K562 (cell line): ENCODE data around the gene MAD1L1. TPM values are rescaled to one million over a fixed set of nuclear protein-coding genes. Genes with fewer than 3 reads are reported as not detected.

ENCODE experiments used
- ATAC-seq: fragments of 200-7000 bp; cut with Tn5 transposase; 3 replicates; pipeline ENCODE4 v1.9.1; 2020; ENCODE audit warnings: moderate library complexity
- BruUV-seq: library from RNA; stranded (reverse); fragments of 400-500 nt; replicated peaks from 2 replicates; lab custom pipeline; 2021; lab: Mats Ljungman, UMichigan
- CTCF ChIA-PET: fragments of 300-600 bp; formaldehyde crosslinking; extraction: SDS; loops from one replicate; lab custom pipeline; 2021; ENCODE audit warnings: low intra/inter-chr PET ratio; lab: Yijun Ruan, JAX
- POLR2A ChIA-PET: fragments of 300-600, 350-650 bp; sonication (Branson Sonifier 250); formaldehyde crosslinking; extraction: SDS; loops from one replicate; lab custom pipeline; 2021; ENCODE audit warnings: antibody characterized with exemption, inconsistent platforms; lab: Yijun Ruan, JAX
- DNase-seq, 4 experiments: peaks; one replicate each; pipeline versions ENCODE4 v3.0.0 to v3.0.0-alpha.2; 2011 to 2018; ENCODE audit warnings: low spot score in 3 of 4, mixed read lengths in 3 of 4; ENCODE audit errors: extremely low read depth in 1 of 4
- FAIRE-seq: peaks from 2 replicates; lab custom pipeline; 2011; peaks lifted over from hg19 to GRCh38; lab: Jason Lieb, UNC
- H2AFZ ChIP-seq: 2 replicates; pipeline ENCODE4 v1.6.0; 2011; ENCODE audit warnings: low read depth, low read length, control low read depth, inconsistent platforms
- H3K27ac ChIP-seq: fragments of 200-600 bp; 3 replicates; pipeline ENCODE4 v1.8.0; 2011; ENCODE audit warnings: low read depth, mild to moderate bottlenecking, control low read depth, inconsistent platforms, low read length, moderate library complexity, mixed read lengths; ENCODE audit errors: extremely low read depth
- H3K27me3 ChIP-seq, 2 experiments: fragments of 300-600 bp in 1 of 2; 2 replicates in 1 of 2; 3 replicates in 1 of 2; pipeline versions ENCODE4 v1.6.0 to v1.8.0; 2011; ENCODE audit warnings: inconsistent platforms in 2 of 2, low read length in 2 of 2, mild to moderate bottlenecking in 1 of 2, mixed read lengths in 1 of 2, moderate library complexity in 1 of 2; ENCODE audit not compliant: control insufficient read depth in 2 of 2, insufficient read depth in 2 of 2
- H3K36me3 ChIP-seq: fragments of 300-600 bp; 3 replicates; pipeline ENCODE4 v1.8.0; 2011; ENCODE audit warnings: mild to moderate bottlenecking, low read length, inconsistent platforms; ENCODE audit not compliant: control insufficient read depth, insufficient read depth
- H3K4me1 ChIP-seq, 2 experiments: fragments of 200-600 bp in 1 of 2; replicated peaks in 1 of 2; 2 replicates in 1 of 2; 3 replicates in 1 of 2; pipeline versions ENCODE4 v1.5.1 to v1.8.0; 2011; ENCODE audit warnings: inconsistent platforms in 2 of 2, low read length in 2 of 2, mild to moderate bottlenecking in 1 of 2, mixed read lengths in 1 of 2, moderate library complexity in 1 of 2; ENCODE audit not compliant: control insufficient read depth in 2 of 2, insufficient read depth in 2 of 2
- H3K4me2 ChIP-seq: 2 replicates; pipeline ENCODE4 v1.6.1; 2011; ENCODE audit warnings: low read length, control low read depth, inconsistent platforms, mixed read lengths; ENCODE audit not compliant: insufficient read depth
- H3K4me3 ChIP-seq: fragments of 200-600 bp; sonication (generic), shearing (Covaris generic); 2 replicates; pipeline ENCODE4 v1.5.1; 2016; ENCODE audit warnings: control low read depth, inconsistent platforms
- H3K79me2 ChIP-seq: fragments of 200-600 bp; 3 replicates; pipeline ENCODE4 v1.8.0; 2011; ENCODE audit warnings: low read length, inconsistent platforms; ENCODE audit not compliant: control insufficient read depth, insufficient read depth
- H3K9ac ChIP-seq, 2 experiments: 2 replicates each; pipeline versions ENCODE4 v1.6.0 to v1.6.1; 2011; ENCODE audit warnings: low read depth in 2 of 2, low read length in 2 of 2, control low read depth in 1 of 2, inconsistent platforms in 1 of 2, mild to moderate bottlenecking in 1 of 2, mixed read lengths in 1 of 2; ENCODE audit not compliant: insufficient read depth in 1 of 2
- H3K9me1 ChIP-seq: one replicate; pipeline ENCODE4 v1.6.0; 2011; ENCODE audit warnings: inconsistent platforms, mild to moderate bottlenecking, low read length, moderate library complexity; ENCODE audit not compliant: control insufficient read depth, insufficient read depth
- H3K9me3 ChIP-seq: replicated peaks from 2 replicates; pipeline ENCODE4 v1.5.1; 2011; ENCODE audit warnings: low read depth, low read length, inconsistent platforms; ENCODE audit not compliant: control insufficient read depth, insufficient read depth
- H4K20me1 ChIP-seq: replicated peaks from 2 replicates; pipeline ENCODE4 v1.6.1; 2011; ENCODE audit warnings: low read length, inconsistent platforms, mixed read lengths; ENCODE audit not compliant: control insufficient read depth, insufficient read depth
- ARID2 ChIP-seq: fragments of 450-650 bp; IDR thresholded peaks from 2 replicates; pipeline ENCODE4 v1.6.1; 2017; ENCODE audit warnings: antibody characterized with exemption, mild to moderate bottlenecking
- BCOR ChIP-seq: fragments of 450-650 bp; IDR thresholded peaks from 2 replicates; pipeline ENCODE4 v1.6.1; 2016
- DEAF1 ChIP-seq: fragments of 450-650 bp; formaldehyde crosslinking; IDR thresholded peaks from 2 replicates; pipeline ENCODE4 v1.4.0; 2020; ENCODE audit warnings: mild to moderate bottlenecking, moderate library complexity
- GTF3C2 ChIP-seq: IDR thresholded peaks from 3 replicates; pipeline ENCODE4 v1.6.1; 2011; ENCODE audit warnings: borderline replicate concordance, mild to moderate bottlenecking, moderate library complexity; ENCODE audit not compliant: insufficient read length; ENCODE audit errors: extremely low read depth
- HNRNPL ChIP-seq: fragments of 200-400 bp; formaldehyde crosslinking; IDR thresholded peaks from 2 replicates; pipeline ENCODE4 v1.6.1; 2017; ENCODE audit warnings: low read depth, mild to moderate bottlenecking, low read length
- MAZ ChIP-seq, 2 experiments: fragments of 450-650 bp in 1 of 2; sonication (generic) in 1 of 2; formaldehyde crosslinking; IDR thresholded peaks in 1 of 2; conservative IDR thresholded peaks in 1 of 2; 2 replicates each; pipeline versions ENCODE4 v1.4.0 to v1.5.0; 2020; ENCODE audit warnings: mild to moderate bottlenecking in 1 of 2, missing genetic modification reagents in 1 of 2
- MECOM ChIP-seq: fragments of 250-450 bp; sonication (Bioruptor Pico); IDR thresholded peaks from 2 replicates; pipeline ENCODE4 v1.8.0; 2022; ENCODE audit warnings: inconsistent platforms
- PRPF4 ChIP-seq: fragments of 200-400 bp; formaldehyde crosslinking; IDR thresholded peaks from one replicate; pipeline ENCODE4 v1.6.1; 2017; ENCODE audit warnings: low read length, low read depth, mild to moderate bottlenecking; ENCODE audit not compliant: insufficient read depth, poor library complexity, severe bottlenecking
- WGBS: fragments of 100-300 bp; shearing (Covaris generic); methylation state at CpG from one replicate; pipeline ENCODE4 v1.1.6; 2016; ENCODE audit warnings: low coverage, mixed read lengths; ENCODE audit not compliant: insufficient coverage; ENCODE audit errors: missing lambda C conversion rate; 5-methylcytosine and 5-hydroxymethylcytosine counted together
- in situ Hi-C: fragments of 300-500 bp; cut with MboI; formaldehyde crosslinking; loops from 4 replicates; pipeline ENCODE4 v1.15.0; 2018; ENCODE audit warnings: inconsistent platforms, mixed read lengths
- intact Hi-C: fragments of 100-400 bp; cut with micrococcal nuclease; formaldehyde crosslinking; loops from 2 replicates; pipeline ENCODE4 v1.14.2; 2022
- polyA plus RNA-seq, 8 experiments: library from polyadenylated mRNA; depleted of rRNA in 4 of 8; stranded (reverse) in 5 of 8; unstranded in 3 of 8; fragments of >200 nt; fragmentation: Nextera tagmentation in 2 of 8; fragmentation: Illumina TruSeq in 1 of 8; extraction: Ambion mirVana in 2 of 8; extraction: Trizol in 1 of 8; gene quantifications; 2 replicates each; pipeline versions ENCODE4 v1.2.1 to v1.2.3, GENCODE V29; 2011 to 2014; ENCODE audit warnings: inconsistent platforms in 1 of 8, missing spikeins in 1 of 8
- total RNA-seq, 7 experiments: library from RNA; depleted of rRNA in 6 of 7; stranded (reverse); fragments of >200 nt in 6 of 7; fragmentation: Illumina TruSeq in 2 of 7; extraction: Trizol in 2 of 7; gene quantifications; 2 replicates each; pipeline versions ENCODE4 v1.2.1 to v1.2.3, GENCODE V29; 2011 to 2021; ENCODE audit warnings: low replicate concordance in 1 of 7

MAD1L1 gene
- total and polyA plus RNA-seq, 9 of the 15 experiments (the other 6 are each of a cell fraction or from before 2014, with no cell fraction given): 1.7 to 89.7 (median 18.0) TPM

GRCh38 chr7:2217206-2217605 lies 15.5 kb downstream of the MAD1L1 start:
- no TSS peak for BruUV-seq
- Histone ChIP-seq H3K79me2 (no peaks in the 10 kb centered on the region), H3K9me1 (no peaks in the 10 kb centered on the region), H2AFZ (no peak overlapping the region), H3K36me3 (peaks cover 83% of the 10 kb centered on the region; the same call in 2 of the 3 replicates), H4K20me1 (no peaks in the 10 kb centered on the region), H3K9me3 (0 out of 2 replicates have a peak, but pooled peaks cover 2% of the 10 kb centered on the region), H3K4me2 (no peak overlapping the region), H3K9ac (peak overlapping the region in 1 of 2 experiments; percentile 26; a peak in 1 of 4 replicates), H3K4me3 (no peak overlapping the region), H3K27me3 (no peaks in the 10 kb centered on the region), H3K4me1 (no peaks in the 10 kb centered on the region), H3K27ac (no peak overlapping the region)
- WGBS: 92% methylated on average over 9 of the region's 10 CpGs
- in situ Hi-C loops (no loop called here), intact Hi-C loops (no loop called here)
- DNase-seq: no peak
- ChIA-PET POLR2A (interaction anchor here (0.6 to 0.9 kb wide), 2 partner anchors 10 to 15 kb away, joined by 3 read pairs; no protein-coding TSS in a partner anchor), CTCF (no interaction called here)
- FAIRE-seq: no peak
- no peak for ATAC-seq
- TF ChIP-seq HNRNPL (no peak), GTF3C2 (no peak), MAZ (CRISPR knock-in tag; conservative IDR thresholded peaks at IDR 0.05 in 1 of 2, IDR thresholded peaks at IDR 0.05 in 1 of 2) (no peak), PRPF4 (no peak), ARID2 (no peak), DEAF1 (CRISPR knock-in tag) (no peak), BCOR (no peak), MECOM (CRISPR knock-in tag) (no peak)
